Stimulated activated CD4-positive, alpha-beta T cell treated with anti-CD3 and anti-CD28 coated beads, Interleukin-12 subunit alpha, Interleukin-12 subunit beta, amount 100 ng/mL, for 48 hours (primary cell): Measurements from ENCODE around the gene REEP6.
A peak's percentile ranks its signal among the peaks of the same experiment; 100 is the strongest.
"Not testable (repeated sequence)": the region's sequence is repeated elsewhere in the genome, so short reads cannot be mapped to it uniquely, and the experiment has no call there.

Source experiments
- DNase-seq, 3 donors: peaks; one replicate each; pipeline ENCODE4 v3.0.0-alpha.2; 2020; ENCODE audit warnings: low read depth in 2 of 3, low spot score in 1 of 3

REEP6 gene

DNA sequence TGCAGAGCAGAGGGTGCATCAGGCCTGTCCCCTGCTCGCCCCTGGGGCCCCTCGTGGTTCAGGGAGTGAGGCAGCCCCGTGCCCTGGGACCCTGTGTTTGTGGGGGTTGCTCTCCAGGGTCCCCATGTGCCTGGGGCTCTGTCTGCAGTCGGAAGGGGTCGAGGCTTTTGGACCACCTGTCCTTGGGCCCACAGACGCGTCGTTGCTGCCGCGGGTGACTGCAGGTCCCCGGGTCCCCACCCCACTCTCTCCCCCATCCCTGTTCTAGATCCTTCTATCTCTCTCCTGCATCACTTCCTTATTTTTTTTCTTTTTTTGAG lies 2.7 kb upstream of the REEP6 start:
- DNase-seq, result no peak

GRCh38 chr19:1489463-1490310 lies 1.3 kb upstream of the REEP6 start:
- DNase-seq, result no peak

DNA sequence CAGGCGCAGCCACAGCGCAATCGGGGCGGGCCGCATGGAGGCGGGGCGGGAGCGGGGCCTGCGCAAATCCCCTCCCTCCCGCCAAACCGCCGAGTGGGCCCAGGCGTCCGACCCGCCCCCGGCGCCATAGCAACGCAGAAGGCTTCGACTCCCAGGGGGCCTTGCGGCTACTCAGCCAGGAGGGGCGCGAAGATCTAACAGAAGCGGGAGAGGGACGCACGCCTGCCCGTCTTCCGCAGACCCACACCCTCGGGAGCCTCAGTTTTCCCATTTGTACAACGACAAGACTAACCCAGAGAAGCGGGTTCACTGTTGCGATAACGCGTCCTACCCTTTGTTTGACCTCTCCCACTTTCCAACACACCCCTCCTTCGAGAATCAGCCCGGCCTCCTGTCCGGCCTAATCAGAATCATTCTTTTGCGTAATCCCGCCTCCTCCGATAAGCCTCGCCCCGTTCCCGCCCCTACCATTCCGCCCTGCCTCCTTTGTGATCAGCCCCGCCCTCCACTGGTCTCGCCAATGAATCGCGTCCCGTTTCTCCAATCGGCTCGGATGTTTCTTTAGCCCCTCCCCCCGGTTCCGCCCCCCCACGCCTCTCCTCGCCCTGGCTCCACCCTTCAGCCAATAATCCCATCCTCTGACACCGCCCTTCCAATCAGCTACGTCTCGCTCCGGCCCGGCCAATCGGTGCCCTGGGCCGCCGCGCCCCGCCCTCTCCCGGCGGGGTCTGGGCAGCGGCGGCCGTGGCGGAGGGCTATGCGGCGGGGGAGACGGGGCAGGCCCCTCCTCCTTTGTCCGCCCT lies 469 bp upstream of the REEP6 start, which contains the start of gene PCSK4:
PCSK4 (minus strand) TSS at position 40 of the 803 bp plus-strand sequence; CDS start at position 36, 4 bp downstream.
- DNase-seq, result peak; percentile 96 to 99 (median 99)

DNA sequence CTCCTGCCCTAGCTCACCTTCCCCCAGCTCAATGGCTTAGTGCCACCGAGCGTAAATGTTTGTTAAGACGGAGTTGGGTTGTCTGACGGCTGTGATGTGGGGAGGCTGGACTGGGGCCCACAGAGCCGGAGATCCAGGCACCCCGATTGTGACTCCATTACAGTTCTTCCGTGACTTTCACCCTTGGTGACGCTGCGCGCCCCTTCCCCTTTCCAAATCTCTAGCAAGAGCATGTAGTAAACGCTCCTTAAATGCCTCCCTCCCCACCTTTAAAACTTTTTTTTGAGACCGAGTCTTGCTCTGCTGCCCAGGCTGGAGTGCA lies 829 bp downstream of the REEP6 start:
- DNase-seq, result no peak

DNA sequence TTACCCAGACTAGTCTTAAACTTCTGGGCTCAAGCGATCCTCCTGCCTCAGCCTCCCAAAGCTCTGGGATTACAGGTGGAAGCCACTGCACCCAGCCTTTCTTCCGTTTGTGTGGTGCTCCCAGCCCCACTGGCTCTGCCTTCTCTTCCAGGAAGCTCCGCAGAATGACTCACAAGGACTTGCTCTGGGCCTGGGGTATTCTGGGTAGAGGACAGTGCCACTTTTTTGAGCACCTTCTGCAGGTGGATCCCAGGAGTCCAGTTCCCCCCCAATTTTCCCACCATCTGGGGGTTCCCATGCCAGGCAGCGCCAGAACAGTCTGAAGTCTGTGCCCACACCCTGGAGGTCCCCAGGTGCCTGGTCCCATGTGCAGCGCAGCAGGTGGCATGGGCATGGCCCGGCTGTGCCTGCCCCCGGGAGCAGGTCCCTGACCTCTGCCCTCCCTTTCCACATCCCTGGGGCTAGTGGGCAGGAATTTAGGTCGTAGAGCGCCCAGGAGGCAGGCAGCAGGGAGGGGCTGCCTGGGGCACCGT lies 1.6 kb downstream of the REEP6 start:
- no peak for DNase-seq

GRCh38 chr19:1494115-1494815 lies 3.3 kb downstream of the REEP6 start:
- DNase-seq, result no peak

DNA sequence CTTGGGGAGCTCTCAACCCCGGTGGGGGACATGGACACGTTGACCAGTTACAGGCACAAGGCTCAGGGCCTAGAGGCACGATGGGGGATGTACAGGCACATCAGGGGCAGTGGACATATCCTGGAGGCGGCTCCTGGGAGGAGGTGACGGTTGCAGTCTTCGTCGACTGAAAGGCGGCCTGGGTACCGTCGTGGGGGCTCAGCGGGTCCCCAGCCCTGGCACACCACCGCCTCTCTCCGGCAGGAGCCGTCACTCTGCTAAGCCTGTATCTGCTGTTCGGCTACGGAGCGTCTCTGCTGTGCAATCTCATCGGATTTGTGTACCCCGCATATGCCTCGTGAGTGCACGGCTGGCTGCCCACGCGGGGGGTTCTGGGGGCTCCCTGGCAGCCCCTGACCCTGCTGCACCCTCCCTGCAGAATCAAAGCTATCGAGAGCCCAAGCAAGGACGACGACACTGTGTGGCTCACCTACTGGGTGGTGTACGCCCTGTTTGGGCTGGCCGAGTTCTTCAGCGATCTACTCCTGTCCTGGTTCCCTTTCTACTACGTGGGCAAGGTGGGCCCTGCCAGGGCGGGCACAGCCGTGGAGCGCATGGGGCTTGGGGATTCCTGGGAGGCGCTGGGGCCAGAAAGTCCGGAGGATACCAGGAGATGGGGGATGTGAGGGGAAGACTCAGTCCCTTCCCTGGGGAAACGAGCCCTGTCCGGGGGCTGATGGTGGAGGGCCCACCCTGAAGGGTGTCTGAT lies 4.2 kb downstream of the REEP6 start:
- no peak for DNase-seq

DNA sequence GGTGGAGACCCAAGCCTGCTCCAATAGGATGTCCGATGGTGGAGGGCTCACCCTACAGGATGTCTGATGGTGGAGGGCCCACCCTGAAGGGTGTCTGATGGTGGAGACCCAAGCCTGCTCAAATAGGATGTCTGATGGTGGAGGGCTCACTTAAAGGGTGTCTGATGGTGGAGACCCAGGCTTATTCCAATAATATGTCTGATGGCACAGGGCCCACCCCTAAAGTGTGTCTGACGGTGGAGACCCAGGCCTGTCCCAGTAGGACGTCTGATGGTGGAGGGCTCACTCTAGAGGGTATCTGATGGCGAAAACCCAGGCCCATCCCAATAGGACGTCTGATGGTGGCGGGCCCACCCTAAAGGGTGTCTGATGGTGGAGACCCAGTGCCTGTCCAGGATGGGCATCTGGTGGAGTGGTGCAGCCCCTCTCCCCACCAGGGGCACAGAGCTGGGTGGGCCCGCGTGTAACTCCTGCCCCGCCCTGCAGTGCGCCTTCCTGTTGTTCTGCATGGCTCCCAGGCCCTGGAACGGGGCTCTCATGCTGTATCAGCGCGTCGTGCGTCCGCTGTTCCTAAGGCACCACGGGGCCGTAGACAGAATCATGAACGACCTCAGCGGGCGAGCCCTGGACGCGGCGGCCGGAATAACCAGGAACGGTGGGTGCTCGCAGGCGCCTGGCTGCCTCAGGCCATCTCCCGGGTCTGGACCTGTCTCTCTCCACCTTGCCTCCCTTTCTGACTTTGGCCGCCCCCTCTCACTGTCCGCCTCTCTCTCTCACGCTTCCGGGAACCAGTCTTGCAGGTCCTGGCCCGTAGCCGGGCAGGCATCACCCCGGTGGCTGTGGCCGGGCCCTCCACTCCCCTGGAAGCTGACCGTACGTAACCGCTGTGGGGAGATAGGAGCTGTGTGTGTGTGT lies 5.1 kb downstream of the REEP6 start:
- no peak for DNase-seq

- DNase-seq, result no peak
Observed at GRCh38 chr19:1496714-1497577, 6.0 kb downstream of the REEP6 start.

DNA sequence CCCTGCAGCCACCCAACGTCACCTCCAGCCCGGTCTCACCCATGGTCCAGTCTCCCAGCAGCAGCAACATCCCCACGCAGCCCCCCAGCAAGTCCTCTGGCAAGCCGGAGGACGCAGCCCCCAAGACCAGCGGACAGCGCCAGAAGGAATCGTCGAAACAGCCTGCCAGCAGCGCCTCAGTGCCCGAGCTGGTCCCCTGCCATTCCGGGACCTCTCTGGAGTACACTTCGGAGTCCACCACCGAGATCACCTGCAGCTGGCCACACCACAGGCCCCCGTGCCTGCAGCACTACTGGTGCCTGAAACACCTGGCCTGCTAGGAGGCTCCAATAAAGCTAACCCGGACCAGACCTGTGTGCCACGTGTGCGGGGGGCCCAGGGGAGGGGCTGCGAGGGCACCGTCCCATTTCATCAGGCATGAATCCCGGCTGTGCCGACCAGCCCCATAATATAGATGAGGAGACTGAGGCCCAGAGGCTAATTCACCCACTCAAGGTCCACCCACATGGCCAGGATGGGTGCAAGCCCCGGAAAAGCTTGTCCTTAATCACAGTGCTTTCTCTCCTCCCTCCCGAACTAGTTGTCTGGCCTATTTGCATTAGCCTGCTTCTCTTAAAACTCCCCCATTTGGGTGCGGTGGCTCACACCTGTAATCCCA lies 6.7 kb downstream of the REEP6 start:
- DNase-seq, result no peak

- not testable (repeated sequence) for DNase-seq
Observed at GRCh38 chr19:1499231-1499630, 8.2 kb downstream of the REEP6 start.

DNA sequence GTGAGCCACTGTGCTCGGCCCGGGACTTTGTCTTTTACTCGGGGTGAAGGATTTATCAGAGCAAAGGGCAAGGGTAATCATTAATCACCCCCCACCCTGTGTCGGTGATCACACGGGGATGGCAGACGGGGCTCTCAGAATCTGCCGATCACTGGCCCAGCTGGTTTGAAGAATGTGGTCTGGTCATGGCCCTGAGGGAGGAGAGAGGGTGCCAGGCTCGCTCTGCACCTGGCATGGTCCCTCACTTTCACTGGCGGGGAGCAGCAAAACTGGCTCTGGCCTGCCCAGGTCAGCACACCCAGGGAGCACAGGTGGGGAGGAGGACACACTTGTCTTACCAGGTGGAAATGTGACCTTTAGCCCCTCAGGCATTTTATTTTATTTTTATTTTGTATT lies 10.2 kb downstream of the REEP6 start:
- DNase-seq, result no peak

- DNase-seq, result no peak
Observed at GRCh38 chr19:1502433-1503088, 11.6 kb downstream of the REEP6 start.

DNA sequence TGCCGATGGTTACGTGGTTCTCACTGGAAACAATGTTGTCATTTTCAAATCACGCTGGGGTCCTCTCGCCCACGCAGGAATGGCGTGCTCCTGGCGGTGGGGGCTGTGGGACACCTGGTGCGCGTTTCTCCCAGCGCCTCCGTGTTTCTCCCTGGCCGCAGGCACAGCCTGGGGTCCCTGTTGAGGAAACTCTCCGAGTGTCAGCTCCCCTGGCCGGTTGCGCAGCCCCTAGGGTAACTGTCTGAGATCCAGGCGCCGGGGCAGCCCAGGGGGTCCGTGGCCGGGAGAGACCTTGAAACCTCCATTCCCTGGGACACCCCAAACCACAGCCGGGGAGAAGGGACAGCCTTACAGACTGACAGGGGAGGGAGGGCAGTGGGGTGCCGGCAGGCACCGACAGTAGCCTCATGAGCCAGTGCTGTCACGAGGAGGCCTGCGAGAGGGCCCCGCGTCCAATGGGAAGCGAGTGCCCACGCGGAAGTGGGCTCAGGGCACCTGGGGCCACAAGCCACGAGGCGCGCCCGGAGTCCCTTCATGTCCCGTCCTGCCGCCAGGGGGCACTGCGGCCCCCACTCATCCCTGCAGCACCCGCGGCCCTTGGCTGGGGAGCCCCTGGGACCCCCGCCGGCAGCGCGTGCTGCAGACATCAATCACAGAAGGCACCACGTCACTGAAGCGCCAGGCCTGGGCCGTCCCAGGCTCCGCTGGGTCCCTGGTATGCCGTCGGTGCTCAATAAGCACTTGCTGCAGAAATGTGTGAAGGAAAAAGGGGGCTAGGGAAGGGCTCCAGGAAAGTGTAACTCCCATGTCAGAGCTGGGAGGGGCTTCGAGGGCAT lies 12.3 kb downstream of the REEP6 start:
- DNase-seq, result peak; percentile 58 to 70 (median 65)

DNA sequence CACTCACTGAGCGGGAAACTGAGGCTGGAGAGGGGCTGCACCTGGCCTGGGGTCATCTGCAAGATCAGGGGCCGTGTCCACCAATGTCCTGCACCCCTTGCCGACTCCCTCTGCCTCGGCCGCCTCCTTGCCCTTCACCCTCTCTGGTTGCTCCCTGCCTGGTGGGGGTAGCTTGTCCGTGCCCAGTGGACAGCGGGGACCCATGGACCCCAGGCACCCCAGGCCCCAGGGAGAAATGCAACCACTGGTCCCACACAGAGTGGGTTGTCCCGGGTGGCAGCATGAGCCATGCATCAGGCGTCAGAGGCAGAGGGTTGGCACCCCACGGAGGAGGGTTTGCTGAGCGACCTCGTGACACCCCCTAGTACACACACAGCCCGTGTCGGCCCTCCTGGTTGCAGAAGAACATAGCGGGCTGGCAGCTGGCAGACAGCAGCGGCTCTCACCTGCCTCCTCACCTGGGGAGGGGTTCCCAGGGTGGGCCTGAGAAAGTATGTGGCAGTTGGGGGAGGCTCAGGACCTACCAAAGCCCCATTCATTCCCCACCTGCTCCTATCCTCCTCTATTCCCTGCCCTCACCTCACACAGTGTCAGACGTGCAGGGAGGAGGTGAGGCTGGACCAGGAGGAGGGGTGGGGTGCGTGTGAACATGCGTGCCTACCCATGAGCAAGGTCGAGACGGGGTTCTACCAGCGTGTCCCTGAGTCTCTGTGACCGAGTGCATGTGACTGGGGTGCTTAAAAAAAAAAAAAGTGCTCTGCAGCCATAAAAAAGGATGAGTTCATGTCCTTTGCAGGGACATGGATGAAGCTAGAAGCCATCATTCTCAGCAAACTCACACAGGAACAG lies 13.2 kb downstream of the REEP6 start:
- no peak for DNase-seq

- no peak for DNase-seq
Observed at GRCh38 chr19:1505012-1505411, 14.0 kb downstream of the REEP6 start.
